Subcutaneous abdominal adipose tissue (tissue), 5 donors: ENCODE results near the gene ECI1.
"Not testable (repeated sequence)": the region's sequence is repeated elsewhere in the genome, so short reads cannot be mapped to it uniquely, and the experiment has no call there.

Source experiments
- H3K27ac ChIP-seq: one replicate; pipeline ENCODE4 v1.7.0; 2013; ENCODE audit warnings: low read depth, mild to moderate bottlenecking, inconsistent platforms, low read length, moderate library complexity
- H3K27me3 ChIP-seq, 5 donors: one replicate each; pipeline ENCODE4 v1.7.0; 2013; ENCODE audit warnings: low read length in 5 of 5, inconsistent platforms in 1 of 5; ENCODE audit not compliant: control insufficient read depth in 5 of 5, insufficient read depth in 4 of 5
- H3K36me3 ChIP-seq, 5 donors: one replicate each; pipeline ENCODE4 v1.7.0; 2013; ENCODE audit warnings: low read length in 5 of 5; ENCODE audit not compliant: control insufficient read depth in 5 of 5, insufficient read depth in 5 of 5
- H3K4me1 ChIP-seq, 5 donors: one replicate each; pipeline ENCODE4 v1.7.0; 2013; ENCODE audit warnings: low read length in 5 of 5, mild to moderate bottlenecking in 3 of 5, moderate library complexity in 1 of 5; ENCODE audit not compliant: control insufficient read depth in 5 of 5, insufficient read depth in 5 of 5
- H3K4me3 ChIP-seq, 5 donors: one replicate each; pipeline ENCODE4 v1.7.0; 2013; ENCODE audit warnings: low read length in 5 of 5, low read depth in 1 of 5
- H3K9ac ChIP-seq, 5 donors: one replicate each; pipeline ENCODE4 v1.7.0; 2013; ENCODE audit warnings: low read length in 5 of 5, mild to moderate bottlenecking in 4 of 5, moderate library complexity in 3 of 5
- H3K9me3 ChIP-seq, 5 donors: one replicate each; pipeline ENCODE4 v1.7.0; 2013; ENCODE audit warnings: low read length in 5 of 5; ENCODE audit not compliant: control insufficient read depth in 5 of 5
- donor health status: healthy.
- donor health status: healthy.
- donor health status: healthy.
- donor health status: healthy.
- donor health status: healthy.

Gene ECI1

DNA sequence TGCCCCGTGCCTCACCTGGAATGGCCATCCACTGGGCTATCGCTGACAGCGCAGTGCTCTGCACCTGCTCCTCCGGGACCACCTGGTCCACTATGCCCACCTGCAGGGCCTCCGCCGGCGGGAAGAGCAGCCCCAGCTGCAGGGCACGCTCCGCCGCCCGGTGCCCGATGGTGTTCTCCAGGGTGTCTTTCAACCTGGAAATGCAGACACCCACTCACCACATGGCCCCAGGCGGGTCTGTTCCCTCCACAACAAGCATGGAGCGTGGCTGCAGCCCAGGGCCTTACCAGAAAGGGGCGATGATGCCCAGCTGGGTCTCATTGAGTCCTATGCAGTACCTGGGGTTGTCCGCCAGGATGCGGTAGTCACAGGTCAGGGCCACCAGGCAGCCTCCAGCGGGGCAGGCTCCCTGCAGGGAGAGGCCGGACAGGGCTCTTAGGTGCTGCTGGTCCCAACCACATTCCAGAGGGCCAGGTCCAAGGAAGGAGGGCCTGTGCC, 8.3 kb downstream of the ECI1 start:
- peaks cover 0 to 3% (median 0%) of the 10 kb centered on the region in 5 donors for H3K4me1 ChIP-seq
- H3K27me3 ChIP-seq, result no peaks in the 10 kb centered on the region
- H3K27ac ChIP-seq, result no peak overlapping the region
- H3K4me3 ChIP-seq, result no peak overlapping the region
- H3K9ac ChIP-seq, result no peak overlapping the region
- no peaks in the 10 kb centered on the region for H3K9me3 ChIP-seq
- H3K36me3 ChIP-seq, result peaks cover 0 to 57% (median 50%) of the 10 kb centered on the region in 5 donors

DNA sequence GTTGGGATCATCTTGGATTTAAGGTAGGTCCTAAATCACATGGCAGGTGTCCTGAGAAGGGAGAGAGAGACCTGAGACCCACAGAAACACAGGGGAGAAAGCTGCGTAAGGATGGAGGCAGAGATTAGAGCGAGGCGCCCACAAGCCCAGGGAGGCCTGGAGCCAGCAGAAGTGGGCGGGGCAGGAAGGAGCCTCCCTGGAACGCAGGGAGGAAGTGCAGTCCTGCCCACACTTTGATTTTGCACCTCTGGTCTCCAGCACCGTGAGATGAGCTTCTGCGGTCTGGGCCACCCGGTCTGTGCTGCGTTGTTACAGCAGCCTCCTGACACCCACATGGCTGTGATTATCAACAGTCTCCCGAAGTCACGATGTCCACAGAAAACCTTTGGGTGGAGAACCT, 8.8 kb downstream of the ECI1 start:
- Histone ChIP-seq H3K36me3 (peaks cover 0 to 57% (median 50%) of the 10 kb centered on the region in 5 donors), H3K9me3 (no peaks in the 10 kb centered on the region), H3K27ac (no peak overlapping the region), H3K4me3 (no peak overlapping the region), H3K9ac (no peak overlapping the region), H3K27me3 (no peaks in the 10 kb centered on the region), H3K4me1 (peaks cover 0 to 6% (median 2%) of the 10 kb centered on the region in 5 donors)

- Histone ChIP-seq H3K36me3 (peaks cover 0 to 48% (median 43%) of the 10 kb centered on the region in 5 donors), H3K27me3 (peaks cover 0 to 15% (median 8%) of the 10 kb centered on the region in 5 donors), H3K4me1 (peaks cover 0 to 23% (median 17%) of the 10 kb centered on the region in 5 donors)
- H3K9ac ChIP-seq, H3K27ac ChIP-seq, H3K4me3 ChIP-seq, H3K9me3 ChIP-seq: not testable (repeated sequence)
Measured at GRCh38 chr16:2240331-2240730, 11.1 kb downstream of the ECI1 start.

GRCh38 chr16:2238838-2239675, 12.3 kb downstream of the ECI1 start:
- H3K27ac ChIP-seq, result no peak overlapping the region
- H3K4me3 ChIP-seq, result no peak overlapping the region
- peaks cover 0 to 23% (median 17%) of the 10 kb centered on the region in 5 donors for H3K4me1 ChIP-seq
- peaks cover 0 to 48% (median 42%) of the 10 kb centered on the region in 5 donors for H3K36me3 ChIP-seq
- H3K9me3 ChIP-seq, result no peaks in the 10 kb centered on the region
- H3K9ac ChIP-seq, result no peak overlapping the region
- peaks cover 0 to 18% (median 8%) of the 10 kb centered on the region in 5 donors for H3K27me3 ChIP-seq

GRCh38 chr16:2238150-2238837, 13.1 kb downstream of the ECI1 start:
- Histone ChIP-seq H3K4me1 (peaks cover 0 to 23% (median 17%) of the 10 kb centered on the region in 5 donors), H3K27ac (no peak overlapping the region), H3K9me3 (no peaks in the 10 kb centered on the region), H3K36me3 (peaks cover 0 to 48% (median 42%) of the 10 kb centered on the region in 5 donors), H3K27me3 (peaks cover 0 to 18% (median 8%) of the 10 kb centered on the region in 5 donors), H3K9ac (no peak overlapping the region), H3K4me3 (no peak overlapping the region)

DNA sequence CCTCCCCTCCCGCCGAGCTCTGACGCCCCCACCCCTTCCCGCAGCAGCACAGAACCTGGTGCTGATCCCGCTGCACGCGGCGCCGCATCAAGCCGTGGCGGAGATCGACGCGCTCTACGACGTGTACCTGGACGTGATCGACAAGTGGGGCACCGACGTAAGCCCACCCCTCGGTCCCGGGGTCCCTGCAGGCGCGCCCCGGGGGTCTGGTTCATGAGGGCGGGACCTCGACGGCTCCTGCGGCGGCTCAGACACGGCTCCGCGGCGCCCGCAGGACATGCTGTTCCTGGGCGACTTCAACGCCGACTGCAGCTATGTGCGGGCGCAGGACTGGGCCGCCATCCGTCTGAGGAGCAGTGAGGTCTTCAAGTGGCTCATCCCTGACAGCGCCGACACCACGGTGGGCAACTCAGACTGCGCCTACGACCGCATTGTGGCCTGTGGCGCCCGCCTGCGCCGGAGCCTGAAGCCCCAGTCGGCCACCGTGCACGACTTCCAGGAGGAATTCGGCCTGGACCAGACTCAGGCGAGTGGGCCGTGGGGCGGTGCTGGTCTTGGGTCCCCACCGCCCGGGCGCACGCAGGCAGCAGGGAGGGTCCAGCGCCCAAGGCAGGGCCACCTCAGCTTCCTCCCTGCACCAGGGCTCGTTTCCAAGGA, 13.8 kb downstream of the ECI1 start:
- Histone ChIP-seq H3K9me3 (no peaks in the 10 kb centered on the region), H3K4me3 (no peak overlapping the region), H3K27ac (no peak overlapping the region), H3K9ac (no peak overlapping the region), H3K4me1 (peaks cover 0 to 23% (median 17%) of the 10 kb centered on the region in 5 donors), H3K36me3 (peaks cover 0 to 48% (median 42%) of the 10 kb centered on the region in 5 donors), H3K27me3 (peaks cover 0 to 18% (median 8%) of the 10 kb centered on the region in 5 donors)

DNA sequence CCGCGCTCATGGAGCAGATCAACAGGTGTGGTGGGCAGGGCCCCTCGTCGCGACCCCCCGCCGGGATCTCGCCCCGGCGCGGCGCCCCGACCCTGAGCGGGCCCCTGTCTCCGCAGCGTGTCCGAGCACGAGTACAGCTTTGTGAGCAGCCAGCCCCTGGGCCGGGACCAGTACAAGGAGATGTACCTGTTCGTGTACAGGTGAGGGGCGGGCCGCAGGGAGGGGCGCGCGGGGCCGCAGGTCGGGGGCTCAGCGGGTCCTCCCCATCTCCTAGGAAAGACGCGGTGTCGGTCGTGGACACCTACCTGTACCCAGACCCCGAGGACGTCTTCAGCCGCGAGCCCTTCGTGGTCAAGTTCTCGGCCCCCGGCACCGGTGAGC, 14.3 kb downstream of the ECI1 start:
- peaks cover 0 to 18% (median 8%) of the 10 kb centered on the region in 5 donors for H3K27me3 ChIP-seq

GRCh38 chr16:2236337-2237101, 14.9 kb downstream of the ECI1 start, which contains the start of gene DNASE1L2:
TSS of gene DNASE1L2 (plus strand) at chr16:2236444. CDS start at chr16:2236817, 373 bp downstream.
- Histone ChIP-seq H3K9ac (peak within 1 kb of the TSS in 1 of 5 donors; percentile 47), H3K27me3 (peaks cover 0 to 18% (median 8%) of the 10 kb centered on the region in 5 donors), H3K4me1 (peaks cover 0 to 23% (median 17%) of the 10 kb centered on the region in 5 donors), H3K27ac (no peak within 1 kb of the TSS), H3K9me3 (no peaks in the 10 kb centered on the region), H3K36me3 (peaks cover 0 to 52% (median 47%) of the 10 kb centered on the region in 5 donors), H3K4me3 (peak within 1 kb of the TSS in 3 of 5 donors; percentile 6 to 49 (median 48))

More for the DNA sequence above, 14.3 kb downstream of the ECI1 start:
- H3K9ac ChIP-seq, result no peak overlapping the region
- peaks cover 0 to 23% (median 17%) of the 10 kb centered on the region in 5 donors for H3K4me1 ChIP-seq
- no peaks in the 10 kb centered on the region for H3K9me3 ChIP-seq
- peaks cover 0 to 48% (median 42%) of the 10 kb centered on the region in 5 donors for H3K36me3 ChIP-seq
- H3K27ac ChIP-seq, result no peak overlapping the region
- H3K4me3 ChIP-seq, result peak overlapping the region in 2 of 5 donors; percentile 48 to 49
